ENCODE data around the gene OR4Q2. TPM values are rescaled to one million over a fixed set of nuclear protein-coding genes. Genes with fewer than 3 reads are reported as not detected.

OR4Q2 gene
- total RNA-seq, 1 experiment from 2014 or later: not detected

GRCh38 chr14:19993438-19993837 is 8.5 kb upstream of the OR4Q2 start:
- Histone ChIP-seq H3K9me3 (ENCODE audit: control insufficient read depth in 1 of 2, insufficient read depth in 1 of 2, low read depth in 1 of 2, low read length in 2 of 2) (peaks cover 0 to 3% of the 10 kb centered on the region in 2 experiments; a peak in 1 of 4 replicates), H4K20me1 (ENCODE audit: insufficient read depth) (no peaks in the 10 kb centered on the region), H3K79me2 (ENCODE audit: insufficient read depth, low read length) (no peaks in the 10 kb centered on the region), H3K36me3 (ENCODE audit: control insufficient read depth in 1 of 2, insufficient read depth in 2 of 2, low read length in 2 of 2) (no peaks in the 10 kb centered on the region), H3K4me1 (ENCODE audit: control insufficient read depth in 1 of 2, insufficient read depth in 2 of 2, low read length in 2 of 2) (no peaks in the 10 kb centered on the region), H3K9me2 (ENCODE audit: insufficient read depth) (no peaks in the 10 kb centered on the region), H3K27me3 (ENCODE audit: insufficient read depth, low read length) (no peaks in the 10 kb centered on the region), H3K9ac (ENCODE audit: low read length) (no peak overlapping the region), H3K27ac (ENCODE audit: low read depth, low read length) (no peak overlapping the region), H2AFZ (ENCODE audit: low read depth, low read length, poor library complexity, severe bottlenecking) (no peak overlapping the region), H3K4me2 (ENCODE audit: low read length) (no peak overlapping the region), H3K4me3 (replicated peaks in 1 of 2; ENCODE audit: low read depth in 1 of 2, low read length in 2 of 2) (no peak overlapping the region)
- POLR2A ChIA-PET: no interaction called here
- BruUV-seq (replicated peaks): no TSS peak
- ATAC-seq (no peak), DNase-seq (ENCODE audit: low read depth, low spot score) (no peak)
- intact Hi-C loops (cut with micrococcal nuclease): no loop called here
- RAD21 ChIA-PET (ENCODE audit: low non-redundant PET in 1 of 2, low total read pairs in 2 of 2, uncharacterized antibody in 2 of 2, unreplicated experiment in 2 of 2): no interaction called here
- TF ChIP-seq ZNF274 (IDR thresholded peaks at IDR 0.05; ENCODE audit: low read depth, low read length): no peak
- TF ChIP-seq ATF3 (IDR thresholded peaks at IDR 0.05): no peak
- no peak for TF ChIP-seq RAD21 (IDR thresholded peaks at IDR 0.05; ENCODE audit: low read depth)
- no peak for TF ChIP-seq CTCF (IDR thresholded peaks at IDR 0.05 in 2 of 3, conservative IDR thresholded peaks at IDR 0.05 in 1 of 3; ENCODE audit: borderline replicate concordance in 1 of 3, insufficient read depth in 1 of 3, low read depth in 2 of 3, low read length in 2 of 3)
- TF ChIP-seq EGR1 (IDR thresholded peaks at IDR 0.05; ENCODE audit: low read depth): no peak
- no peak for TF ChIP-seq FOSL1 (IDR thresholded peaks at IDR 0.05; ENCODE audit: low read depth)
- no peak for TF ChIP-seq POLR2AphosphoS5 (IDR thresholded peaks at IDR 0.05; ENCODE audit: low read depth, low read length)
- no peak for TF ChIP-seq EZH2phosphoT487 (IDR thresholded peaks at IDR 0.05; ENCODE audit: borderline replicate concordance)
- no peak for TF ChIP-seq CBX3 (IDR thresholded peaks at IDR 0.05; ENCODE audit: low read depth)
- TF ChIP-seq ELF1 (IDR thresholded peaks at IDR 0.05; ENCODE audit: borderline replicate concordance, low read depth): no peak
- TF ChIP-seq SRF (IDR thresholded peaks at IDR 0.05; ENCODE audit: low read depth): no peak
- TF ChIP-seq REST (IDR thresholded peaks at IDR 0.05; ENCODE audit: low read depth): no peak
- no peak for TF ChIP-seq ZFX (IDR thresholded peaks at IDR 0.05)
- no peak for TF ChIP-seq JUND (IDR thresholded peaks at IDR 0.05)
- no peak for TF ChIP-seq EZH2 (IDR thresholded peaks at IDR 0.05)
- TF ChIP-seq YY1 (IDR thresholded peaks at IDR 0.05; ENCODE audit: extremely low read depth, insufficient replicate concordance, low read depth, low read length): no peak
- TF ChIP-seq SP1 (IDR thresholded peaks at IDR 0.05; ENCODE audit: low read depth): no peak
- TF ChIP-seq SIN3A (IDR thresholded peaks at IDR 0.05; ENCODE audit: low read depth): no peak
- no peak for TF ChIP-seq CEBPB (IDR thresholded peaks at IDR 0.05; ENCODE audit: low read depth)
- CTCF ChIA-PET: no interaction called here

Data from HCT116 (cell line).